Activated T-helper 1 cell treated with Interleukin-2 at 50 U/mL for 16 hours (primary cell): ENCODE measurements around the gene NMD3.
"Not testable (repeated sequence)": the region's sequence is repeated elsewhere in the genome, so short reads cannot be mapped to it uniquely, and the experiment has no call there.

ENCODE experiments used
- DNase-seq: peaks from one replicate; pipeline ENCODE4 v3.0.0-alpha.2; 2020; ENCODE audit warnings: low read depth

NMD3 gene

DNA sequence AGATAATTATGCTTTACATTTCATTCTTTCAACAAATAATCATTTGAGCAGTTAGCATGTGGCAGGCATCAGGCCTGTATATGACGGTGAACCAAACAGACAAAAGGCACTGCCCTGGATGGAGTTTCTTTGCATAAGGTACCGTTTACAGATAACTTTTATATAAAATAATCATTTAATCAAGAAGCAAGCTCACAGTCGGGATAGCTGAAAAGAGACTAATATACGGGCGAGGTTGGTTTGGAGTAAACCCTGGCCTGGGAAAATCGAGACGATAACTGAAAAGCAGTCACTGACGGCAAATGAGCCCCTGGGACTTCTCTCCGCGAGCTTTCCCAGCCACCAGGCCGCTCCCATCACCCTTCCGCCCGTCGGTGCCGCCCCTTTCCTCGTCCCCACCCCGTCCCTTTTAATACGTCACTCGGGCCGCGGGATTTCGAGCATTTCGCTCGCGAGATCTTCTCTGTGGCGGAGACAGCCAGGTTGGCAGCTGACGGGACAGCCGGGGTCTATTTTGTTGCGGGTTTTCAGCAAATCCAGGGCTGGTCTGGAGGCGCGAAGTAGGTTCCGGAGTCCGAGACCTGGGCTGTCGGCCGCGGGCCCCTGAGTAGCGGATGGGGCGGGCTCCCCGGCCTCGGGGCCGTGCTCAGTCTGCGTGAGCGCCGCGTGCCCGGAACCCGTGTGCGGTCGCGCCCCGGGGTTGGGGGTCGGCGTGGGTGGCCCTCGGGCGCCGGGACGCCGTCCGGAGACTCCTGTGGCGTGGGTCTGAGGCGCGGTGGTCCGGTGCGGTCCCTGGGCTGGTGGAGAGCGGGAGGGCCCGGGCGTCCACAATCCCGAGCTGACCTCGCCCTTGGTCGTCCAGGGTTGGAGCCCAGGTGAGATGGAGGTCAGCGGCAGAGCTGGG lies at the start of gene NMD3:
Gene NMD3, plus strand, starts transcription at position 462 of the 904 bp plus-strand sequence. CDS start 703 bp downstream, outside the sequence.
- peak; percentile 79 for DNase-seq

DNA sequence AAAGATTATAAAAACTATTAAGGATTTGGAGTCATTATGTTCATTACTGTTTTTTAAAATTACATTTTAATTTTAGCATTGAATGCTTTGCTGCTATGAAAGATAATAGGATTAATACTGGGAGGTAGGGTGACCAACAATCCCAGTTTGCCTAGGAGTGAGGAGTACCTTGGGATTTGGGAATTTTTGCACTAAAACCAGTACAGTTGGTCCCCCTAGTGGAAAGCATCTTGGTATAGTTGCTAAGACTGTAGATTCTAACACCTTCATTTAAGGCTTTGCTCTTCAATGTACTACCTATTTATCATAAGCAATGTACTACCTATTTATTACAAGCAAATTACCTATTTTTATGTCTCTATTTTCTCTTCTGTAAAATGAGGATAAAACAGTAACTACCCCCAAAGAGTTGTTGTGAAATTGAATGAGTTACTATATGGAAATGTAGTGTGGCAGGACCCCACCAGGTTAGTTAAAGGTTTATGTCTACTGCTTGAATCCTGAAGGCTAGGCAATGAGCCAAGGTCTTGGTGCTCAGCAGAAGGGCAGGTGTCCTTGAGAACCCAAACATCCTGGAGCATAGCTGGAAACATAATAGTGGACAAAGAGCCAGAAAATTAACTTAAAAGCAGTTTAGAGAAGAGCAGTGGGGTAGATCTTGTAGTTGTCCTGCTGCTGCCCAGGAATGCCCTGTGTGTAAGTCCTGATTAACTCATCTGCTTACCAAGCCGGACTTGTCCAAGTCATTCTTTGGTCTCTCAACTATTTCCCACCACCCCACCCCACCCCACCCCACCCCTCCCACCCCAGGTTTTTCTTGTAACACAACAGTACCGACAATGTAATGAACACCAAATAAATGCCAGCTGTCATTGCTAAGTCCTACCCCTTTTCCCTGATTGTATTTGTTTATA lies 49.2 kb upstream of the NMD3 start:
- no peak for DNase-seq

- no peak for DNase-seq
These were observed 45.6 kb upstream of the NMD3 start for GRCh38 chr3:161175506-161175905.

DNA sequence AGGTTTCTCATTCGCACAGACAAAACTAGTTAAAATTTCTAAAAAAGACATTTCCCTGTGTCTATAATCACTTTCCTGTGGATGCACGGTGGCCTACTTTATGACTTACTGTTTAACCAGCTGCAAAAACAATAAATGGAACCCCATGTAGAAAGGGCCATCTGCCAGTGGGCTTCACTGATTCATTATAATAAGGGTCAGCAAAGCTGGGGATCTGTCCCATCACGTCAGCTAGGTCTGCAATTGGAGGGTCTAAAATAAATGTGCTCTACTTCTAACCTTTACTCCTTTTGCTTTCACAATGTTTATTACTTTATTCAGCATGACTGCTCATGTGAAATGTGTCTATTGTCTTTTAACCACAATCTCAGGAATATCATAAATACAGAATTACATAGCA lies 43.1 kb upstream of the NMD3 start:
- no peak for DNase-seq

- DNase-seq, result not testable (repeated sequence)
These were observed 39.7 kb upstream of the NMD3 start for GRCh38 chr3:161181371-161181770.

- DNase-seq, result no peak
These were observed 34.1 kb upstream of the NMD3 start for GRCh38 chr3:161187046-161187445.

- no peak for DNase-seq
These were observed 23.0 kb upstream of the NMD3 start for GRCh38 chr3:161197855-161198850.

- no peak for DNase-seq
These were observed 21.2 kb upstream of the NMD3 start for GRCh38 chr3:161199926-161200325.

DNA sequence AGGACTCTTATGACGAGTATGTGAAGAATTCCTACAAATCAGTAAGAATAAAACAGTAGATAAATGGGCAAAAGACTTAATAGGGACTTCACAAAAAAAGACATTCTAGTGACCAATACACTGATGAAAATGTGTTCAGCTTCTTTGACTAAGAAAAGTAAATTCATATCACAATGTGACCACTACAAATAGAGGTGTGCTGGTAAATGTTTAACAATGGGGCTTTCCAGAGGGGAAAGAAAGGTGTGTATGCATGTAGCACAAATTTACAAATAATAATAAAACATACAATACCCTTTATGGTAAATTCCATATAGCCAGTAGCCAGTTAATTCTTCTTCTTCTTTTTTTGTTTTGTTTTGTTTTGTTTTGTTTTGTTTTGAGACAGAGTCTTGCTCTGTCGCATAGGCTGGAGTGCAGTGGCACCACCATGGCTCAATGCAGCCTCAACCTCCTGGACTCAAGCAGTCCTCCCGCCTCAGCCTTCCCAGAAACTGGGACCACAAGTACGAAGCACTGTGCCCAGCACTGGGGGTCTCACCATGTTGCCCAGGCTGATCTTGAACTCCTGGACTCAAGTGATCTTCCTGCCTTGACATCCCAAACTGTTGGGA lies 17.5 kb upstream of the NMD3 start:
- no peak for DNase-seq

- no peak for DNase-seq
These were observed 12.2 kb upstream of the NMD3 start for GRCh38 chr3:161208931-161209330.

DNA sequence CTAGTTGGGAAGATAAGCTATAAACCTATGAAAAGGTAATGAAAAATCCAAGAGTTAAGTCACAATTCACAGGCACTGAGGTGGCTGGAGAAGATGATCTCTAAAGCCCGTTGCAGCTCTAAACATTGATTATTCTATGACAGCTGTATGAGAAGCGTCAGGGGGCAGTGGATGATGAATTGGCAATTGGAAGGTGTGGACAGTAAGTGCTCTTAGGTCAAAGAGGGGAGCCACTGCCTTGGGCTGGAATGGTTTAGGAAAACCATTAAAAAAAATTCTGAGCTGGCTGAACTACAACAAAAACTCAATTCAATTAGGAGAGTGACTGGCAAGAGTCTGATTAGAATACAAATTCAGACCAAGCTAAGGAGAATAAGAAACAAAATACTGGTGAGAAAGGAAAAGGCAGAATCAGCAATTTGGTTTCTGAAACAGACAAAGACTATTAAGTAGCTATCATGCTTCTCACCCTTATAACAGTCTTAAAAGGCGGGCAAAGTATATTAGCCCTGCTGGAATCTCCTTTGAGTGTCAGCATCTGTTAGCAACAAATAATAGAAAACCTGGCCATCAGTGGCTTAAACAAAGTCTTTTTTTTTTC lies 8.8 kb upstream of the NMD3 start:
- DNase-seq, result no peak

DNA sequence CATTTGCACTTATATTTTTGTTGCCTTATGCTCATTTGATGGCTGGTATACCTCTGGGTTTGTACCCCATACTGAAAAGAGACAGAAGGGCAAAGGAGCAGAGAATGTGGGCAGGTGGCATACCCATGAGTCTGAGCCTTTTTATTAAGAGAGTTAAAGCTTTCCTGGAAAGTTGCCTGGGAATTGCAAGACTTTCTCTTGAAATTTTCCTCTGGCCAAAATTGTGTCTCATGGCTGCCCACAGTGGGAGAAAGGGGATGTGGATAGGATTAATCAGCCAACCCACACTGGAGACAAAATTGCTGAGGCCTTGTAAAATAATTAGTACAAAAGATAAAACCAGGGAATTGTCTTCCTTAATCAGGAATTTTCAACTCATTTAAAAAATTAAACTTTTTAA lies 8.2 kb upstream of the NMD3 start:
- DNase-seq, result no peak

DNA sequence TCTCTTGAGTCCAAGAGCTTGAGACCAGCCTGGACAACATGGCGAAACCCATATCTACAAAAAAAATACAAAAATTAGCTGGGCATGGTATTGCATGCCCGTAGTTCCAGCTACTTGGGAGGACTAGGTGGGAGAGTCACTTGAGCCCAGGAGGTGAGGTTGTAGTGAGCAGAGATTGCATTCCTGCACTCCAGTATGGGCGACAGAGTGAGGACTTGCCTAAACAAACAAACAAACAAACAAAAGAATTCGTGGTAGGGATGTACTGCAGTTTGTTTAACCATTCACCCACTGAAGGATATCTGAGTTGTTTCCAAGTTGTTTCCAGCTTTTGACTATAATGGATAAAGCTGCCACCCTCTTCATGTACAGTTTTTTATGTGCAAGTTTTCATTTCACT lies 7.5 kb upstream of the NMD3 start:
- DNase-seq, result no peak

- no peak for DNase-seq
These were observed 5.9 kb upstream of the NMD3 start for GRCh38 chr3:161215185-161215584.

DNA sequence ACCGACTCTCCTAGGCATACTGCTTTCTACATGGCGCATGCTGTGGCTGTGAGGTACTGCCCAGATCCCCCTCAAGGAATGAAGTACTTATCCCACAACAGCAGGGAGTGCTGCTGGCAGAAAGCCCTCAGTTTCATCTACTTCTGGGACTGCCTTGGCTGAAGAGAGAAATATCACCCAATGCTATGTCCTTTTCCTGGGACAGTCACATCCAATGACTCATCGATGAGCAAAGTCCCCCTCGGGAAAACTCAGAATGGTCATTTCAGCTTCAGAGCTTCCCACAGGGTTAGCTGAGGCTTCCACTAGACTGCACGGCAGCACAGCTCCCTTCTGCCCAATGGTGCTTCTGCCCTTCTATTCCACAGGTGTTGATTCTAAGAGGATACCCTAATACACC lies 3.6 kb upstream of the NMD3 start:
- no peak for DNase-seq

GRCh38 chr3:161219495-161219894 lies 1.6 kb upstream of the NMD3 start:
- no peak for DNase-seq

DNA sequence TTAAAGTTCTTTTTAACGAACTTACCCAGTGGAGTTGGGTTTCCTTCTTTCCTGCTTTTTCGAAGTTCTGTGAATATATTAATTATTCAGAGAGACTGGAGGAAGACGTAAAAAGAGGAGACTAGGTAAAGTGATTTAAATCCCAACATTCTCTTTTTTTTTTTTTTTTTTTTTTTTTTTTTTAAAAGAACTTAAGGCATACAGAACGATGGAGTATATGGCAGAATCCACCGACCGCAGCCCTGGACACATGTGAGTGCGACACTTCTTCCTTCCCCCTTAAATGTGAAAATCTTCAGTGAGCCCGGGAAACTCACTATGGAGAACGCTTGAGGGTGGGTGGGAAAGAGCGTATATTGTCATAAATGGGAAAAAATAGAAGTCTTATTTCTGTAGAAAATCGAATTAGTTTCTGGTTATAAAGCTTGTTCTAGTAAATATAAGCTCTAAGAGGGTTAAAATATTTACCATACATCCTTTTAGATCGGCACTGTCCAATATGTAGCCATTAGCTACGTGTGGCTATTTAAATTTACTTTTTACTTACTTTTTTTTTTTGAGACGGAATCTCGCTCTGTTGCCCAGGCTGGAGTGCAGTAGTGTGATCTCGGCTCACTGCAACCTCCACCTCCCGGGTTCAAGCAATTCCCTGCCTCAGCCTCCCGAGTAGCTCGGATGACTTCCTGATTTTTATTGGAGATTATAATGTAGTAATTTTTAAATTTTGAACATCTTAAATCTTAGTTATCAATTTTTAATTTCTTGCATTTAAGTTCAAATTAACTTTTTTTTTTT lies 892 bp downstream of the NMD3 start:
- DNase-seq, result no peak

DNA sequence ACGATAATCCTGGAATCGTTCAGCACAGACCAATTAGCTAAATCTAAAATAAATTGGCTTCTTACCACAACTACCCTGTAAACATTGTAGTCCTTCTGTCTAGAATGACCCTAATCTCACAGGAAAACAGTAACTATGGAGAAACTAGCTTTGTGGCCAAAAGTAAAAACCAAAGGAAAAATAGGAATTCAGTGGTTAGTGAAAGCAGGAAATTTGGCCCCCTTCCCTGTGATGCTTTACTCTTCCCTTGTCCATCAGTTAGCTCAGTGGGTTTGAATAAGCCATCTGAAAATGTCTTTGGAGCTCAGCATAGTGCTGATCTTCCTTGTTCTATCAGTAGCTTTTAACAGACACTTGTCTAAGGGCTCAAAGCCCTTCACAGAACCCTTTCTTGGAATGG lies 1.6 kb downstream of the NMD3 start:
- DNase-seq, result no peak

DNA sequence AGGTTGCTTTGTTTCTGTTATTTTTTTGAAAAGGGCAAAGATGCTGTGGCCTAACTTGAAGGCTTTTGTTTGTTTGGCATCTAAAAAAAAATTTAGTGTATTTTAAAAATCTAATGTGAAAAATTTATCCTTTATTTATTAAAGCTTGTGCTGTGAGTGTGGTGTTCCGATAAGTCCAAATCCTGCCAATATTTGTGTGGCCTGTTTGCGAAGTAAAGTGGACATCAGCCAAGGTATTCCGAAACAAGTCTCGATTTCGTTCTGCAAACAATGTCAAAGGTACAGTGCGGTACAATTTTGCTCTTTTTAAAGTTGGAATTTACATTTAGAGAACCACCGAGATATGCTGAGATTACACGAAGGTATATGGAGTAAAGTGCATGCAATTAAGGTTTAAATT lies 3.7 kb downstream of the NMD3 start:
- no peak for DNase-seq

- DNase-seq, result no peak
These were observed 9.6 kb downstream of the NMD3 start for GRCh38 chr3:161230621-161231171.
